ENCODE results near the gene INVS. TPM values are rescaled to one million over a fixed set of nuclear protein-coding genes. Genes with fewer than 3 reads are reported as not detected.

INVS gene
- total and polyA plus RNA-seq, 2 donors (not counting 3 experiments of a cell fraction or from before 2014, with no cell fraction given): 8.5 to 17.9 TPM

GRCh38 chr9:100285601-100286000, 186.6 kb downstream of the INVS start:
- no TSS peak for BruUV-seq (replicated peaks)
- ChIA-PET CTCF (no interaction called here), POLR2A (no interaction called here)
- Histone ChIP-seq H3K4me3 (replicated peaks in 1 of 3; ENCODE audit: insufficient read depth in 1 of 3, low read depth in 1 of 3, low read length in 3 of 3) (no peak overlapping the region), H3K9me1 (replicated peaks; ENCODE audit: control insufficient read depth, extremely low read depth, insufficient read depth, low read length) (no peaks in the 10 kb centered on the region), H3K9me3 (replicated peaks; ENCODE audit: control insufficient read depth, insufficient read depth, low read length) (no peaks in the 10 kb centered on the region), H3K27me3 (ENCODE audit: control insufficient read depth in 2 of 2, insufficient read depth in 2 of 2, low read length in 2 of 2) (no peaks in the 10 kb centered on the region), H2AFZ (ENCODE audit: low read depth, low read length) (no peak overlapping the region), H3K79me2 (ENCODE audit: control insufficient read depth, insufficient read depth, low read length) (no peaks in the 10 kb centered on the region), H4K20me1 (replicated peaks; ENCODE audit: control insufficient read depth, extremely low read depth, insufficient read depth, low read length) (no peaks in the 10 kb centered on the region), H3K27ac (ENCODE audit: insufficient read depth, low read depth, low read length) (no peak overlapping the region), H3K4me2 (ENCODE audit: insufficient read depth, low read length) (no peak overlapping the region), H3K9ac (replicated peaks; ENCODE audit: extremely low read depth, insufficient read depth, low read length) (no peak overlapping the region), H3K4me1 (ENCODE audit: control insufficient read depth, extremely low read depth, insufficient read depth, low read length) (no peaks in the 10 kb centered on the region), H3K36me3 (ENCODE audit: control insufficient read depth in 2 of 2, extremely low read depth in 1 of 2, insufficient read depth in 2 of 2, low read length in 2 of 2) (peaks cover 3 to 5% of the 10 kb centered on the region in 2 experiments)
- intact Hi-C loops (cut with micrococcal nuclease): no loop called here
- no peak for FAIRE-seq
- DNase-seq (ENCODE audit: low read depth, low spot score): no peak
- dilution Hi-C loops (cut with MboI; ENCODE audit: extremely low pct_ligation_motif_present, low sequenced_read_pairs): no loop called here
- TF ChIP-seq GATA2 (IDR thresholded peaks at IDR 0.05; ENCODE audit: insufficient read depth, insufficient read length, low read depth, low read length): no peak
- TF ChIP-seq POLR2A (IDR thresholded peaks at IDR 0.05; ENCODE audit: low read depth, low read length): no peak
- TF ChIP-seq EZH2 (IDR thresholded peaks at IDR 0.05; ENCODE audit: borderline replicate concordance, low read depth, low read length, severe bottlenecking): no peak
- TF ChIP-seq JUN (IDR thresholded peaks at IDR 0.05; ENCODE audit: borderline replicate concordance, insufficient read depth, insufficient read length, low read depth): no peak
- no peak for TF ChIP-seq POLR2AphosphoS5 (IDR thresholded peaks at IDR 0.05; ENCODE audit: insufficient read depth, low read depth, low read length)
- TF ChIP-seq MYC (IDR thresholded peaks at IDR 0.05; ENCODE audit: low read depth, low read length): no peak
- TF ChIP-seq CTCF (IDR thresholded peaks at IDR 0.05; ENCODE audit: extremely low read depth in 1 of 2, insufficient read depth in 1 of 2, low read depth in 1 of 2, low read length in 2 of 2): no peak
- TF ChIP-seq MAX (IDR thresholded peaks at IDR 0.05; ENCODE audit: insufficient read depth, insufficient read length): no peak
- no peak for TF ChIP-seq FOS (IDR thresholded peaks at IDR 0.05; ENCODE audit: borderline replicate concordance, insufficient read depth, low read length)
